GM18873 (cell line): ENCODE results near the gene AGR3.

ENCODE experiments used
- ATAC-seq: cut with Tn5 transposase; IDR thresholded peaks from one replicate; pipeline ENCODE4 v1.9.1; 2021; ENCODE audit warnings: mild to moderate bottlenecking, moderate library complexity, moderate number of reproducible peaks; ENCODE audit not compliant: unreplicated experiment, low FRiP score

AGR3 gene

GRCh38 chr7:16838891-16839290 lies 42.9 kb downstream of the AGR3 start:
- ATAC-seq, result no peak

- ATAC-seq, result no peak
Measured at GRCh38 chr7:16838386-16838785, 43.4 kb downstream of the AGR3 start.

GRCh38 chr7:16836481-16836880 lies 45.3 kb downstream of the AGR3 start:
- no peak for ATAC-seq

GRCh38 chr7:16833373-16833772 lies 48.4 kb downstream of the AGR3 start:
- no peak for ATAC-seq

- no peak for ATAC-seq
Measured at GRCh38 chr7:16826060-16826459, 55.7 kb downstream of the AGR3 start.

- ATAC-seq, result no peak
Measured at GRCh38 chr7:16822029-16822428, 59.8 kb downstream of the AGR3 start.

- no peak for ATAC-seq
Measured at GRCh38 chr7:16818732-16819131, 63.1 kb downstream of the AGR3 start.

GRCh38 chr7:16817536-16817935 lies 64.2 kb downstream of the AGR3 start:
- ATAC-seq, result no peak

GRCh38 chr7:16816824-16817223 lies 65.0 kb downstream of the AGR3 start:
- ATAC-seq, result no peak

GRCh38 chr7:16815001-16815400 lies 66.8 kb downstream of the AGR3 start:
- ATAC-seq, result no peak

GRCh38 chr7:16813232-16813616 lies 68.6 kb downstream of the AGR3 start:
- ATAC-seq, result no peak

- ATAC-seq, result no peak
Measured at GRCh38 chr7:16812542-16813231, 69.1 kb downstream of the AGR3 start.

- ATAC-seq, result no peak
Measured at GRCh38 chr7:16811551-16811950, 70.2 kb downstream of the AGR3 start.

GRCh38 chr7:16810573-16810972 lies 71.2 kb downstream of the AGR3 start:
- no peak for ATAC-seq

GRCh38 chr7:16810112-16810511 lies 71.7 kb downstream of the AGR3 start:
- ATAC-seq, result no peak
